H1 (cell line): Measurements from ENCODE around the gene PORCN. TPM values are rescaled to one million over a fixed set of nuclear protein-coding genes. Genes with fewer than 3 reads are reported as not detected.

Source experiments
- CTCF ChIA-PET: fragments of 300-600 bp; sonication (Branson Sonifier 250); formaldehyde crosslinking; loops from one replicate; lab custom pipeline; 2021; ENCODE audit not compliant: partially characterized antibody; lab: Charles Lee
- POLR2A ChIA-PET: fragments of 300-600 bp; sonication (Branson Sonifier 250); formaldehyde crosslinking; loops from one replicate; lab custom pipeline; 2021; ENCODE audit warnings: inconsistent platforms; ENCODE audit not compliant: partially characterized antibody; lab: Charles Lee
- DNase-seq, 2 experiments: peaks; one replicate each; pipeline versions ENCODE4 v3.0.0 to v3.0.0-alpha.2; 2010 to 2022; ENCODE audit warnings: low spot score in 2 of 2, low read depth in 1 of 2, mixed read lengths in 1 of 2
- FAIRE-seq: peaks from 2 replicates; lab custom pipeline; 2011; peaks lifted over from hg19 to GRCh38; lab: Jason Lieb, UNC
- H2AFZ ChIP-seq: 2 replicates; pipeline ENCODE4 v1.8.1; 2012; ENCODE audit warnings: low read length, inconsistent platforms
- H2AK5ac ChIP-seq: 2 replicates; pipeline ENCODE4 v1.6.1; 2013; ENCODE audit warnings: low read depth, low read length
- H2BK120ac ChIP-seq: replicated peaks from 2 replicates; pipeline ENCODE3; 2013; ENCODE audit warnings: low read depth, low read length, inconsistent platforms
- H2BK12ac ChIP-seq: 2 replicates; pipeline ENCODE4 v1.6.1; 2013; ENCODE audit warnings: low read depth, low read length
- H2BK15ac ChIP-seq: 2 replicates; pipeline ENCODE4 v1.6.1; 2013; ENCODE audit warnings: low read length
- H2BK20ac ChIP-seq: 2 replicates; pipeline ENCODE4 v1.6.1; 2013; ENCODE audit warnings: low read length
- H2BK5ac ChIP-seq: 2 replicates; pipeline ENCODE4 v1.6.1; 2013; ENCODE audit warnings: low read depth, low read length
- H3K14ac ChIP-seq: 2 replicates; pipeline ENCODE4 v1.6.1; 2013; ENCODE audit warnings: inconsistent platforms; ENCODE audit not compliant: insufficient read length
- H3K18ac ChIP-seq: 2 replicates; pipeline ENCODE4 v1.6.1; 2013; ENCODE audit warnings: low read length; ENCODE audit errors: extremely low read depth
- H3K23ac ChIP-seq: 2 replicates; pipeline ENCODE4 v1.6.1; 2013; ENCODE audit warnings: inconsistent platforms; ENCODE audit not compliant: insufficient read length
- H3K23me2 ChIP-seq: 2 replicates; pipeline ENCODE4 v1.6.1; 2013; ENCODE audit warnings: low read depth, low read length
- H3K27ac ChIP-seq: 2 replicates; pipeline ENCODE4 v1.6.1; 2011; ENCODE audit warnings: low read depth, low read length, inconsistent platforms
- H3K27me3 ChIP-seq, 4 experiments: replicated peaks in 1 of 4; 1 replicate in 1 of 4; 2 replicates in 3 of 4; pipeline versions ENCODE4 v1.6.1 to v1.8.1; 2011 to 2013; ENCODE audit warnings: low read length in 3 of 4, mild to moderate bottlenecking in 3 of 4, inconsistent platforms in 2 of 4, mixed read lengths in 2 of 4, moderate library complexity in 1 of 4; ENCODE audit not compliant: control insufficient read depth in 3 of 4, insufficient read depth in 3 of 4; ENCODE audit errors: extremely low read depth in 1 of 4
- H3K36me3 ChIP-seq, 4 experiments: 2 replicates each; pipeline versions ENCODE4 v1.6.1 to v1.8.1; 2011 to 2013; ENCODE audit warnings: mild to moderate bottlenecking in 4 of 4, low read length in 3 of 4, moderate library complexity in 2 of 4, control low read depth in 1 of 4, inconsistent platforms in 1 of 4; ENCODE audit not compliant: insufficient read depth in 4 of 4, control insufficient read depth in 2 of 4
- H3K4ac ChIP-seq: replicated peaks from 2 replicates; pipeline ENCODE3; 2013; ENCODE audit warnings: low read length, low read depth, mixed read lengths, inconsistent platforms; ENCODE audit not compliant: insufficient read length
- H3K4me1 ChIP-seq, 4 experiments: replicated peaks in 1 of 4; 1 replicate in 1 of 4; 2 replicates in 3 of 4; pipeline versions ENCODE4 v1.6.1 to v1.8.1; 2011 to 2013; ENCODE audit warnings: low read length in 3 of 4, inconsistent platforms in 2 of 4, mixed read lengths in 1 of 4; ENCODE audit not compliant: insufficient read depth in 4 of 4, control insufficient read depth in 3 of 4
- H3K4me2 ChIP-seq, 2 experiments: 2 replicates each; pipeline versions ENCODE4 v1.6.1 to v1.8.1; 2011 to 2013; ENCODE audit warnings: low read depth in 2 of 2, low read length in 2 of 2, control low read depth in 1 of 2, inconsistent platforms in 1 of 2, mild to moderate bottlenecking in 1 of 2; ENCODE audit not compliant: insufficient read depth in 1 of 2
- H3K4me3 ChIP-seq, 4 experiments: fragments of 200-600, 300-600 bp in 1 of 4; sonication (generic), shearing (Covaris generic), sonication (Bioruptor Twin) in 1 of 4; 2 replicates each; pipeline versions ENCODE4 v1.5.1 to v1.8.1; 2011 to 2016; ENCODE audit warnings: low read length in 4 of 4, low read depth in 3 of 4, control low read depth in 2 of 4, inconsistent platforms in 2 of 4, mild to moderate bottlenecking in 2 of 4, mixed read lengths in 1 of 4, moderate library complexity in 1 of 4; ENCODE audit not compliant: insufficient read depth in 2 of 4; ENCODE audit errors: extremely low read depth in 1 of 4
- H3K56ac ChIP-seq: replicated peaks from 2 replicates; pipeline ENCODE3; 2013; ENCODE audit warnings: low read depth, mild to moderate bottlenecking, mixed read lengths, low read length, inconsistent platforms; ENCODE audit not compliant: insufficient read length
- H3K79me1 ChIP-seq: 2 replicates; pipeline ENCODE4 v1.6.1; 2013; ENCODE audit warnings: low read depth, low read length, control low read depth
- H3K79me2 ChIP-seq, 2 experiments: 2 replicates each; pipeline versions ENCODE4 v1.6.1 to v1.8.1; 2012 to 2013; ENCODE audit warnings: low read length in 2 of 2, mild to moderate bottlenecking in 2 of 2, inconsistent platforms in 1 of 2; ENCODE audit not compliant: insufficient read depth in 2 of 2, control insufficient read depth in 1 of 2
- H3K9ac ChIP-seq, 4 experiments: replicated peaks in 1 of 4; 1 replicate in 1 of 4; 2 replicates in 3 of 4; pipeline versions ENCODE4 v1.6.1 to v1.8.1; 2011 to 2013; ENCODE audit warnings: low read depth in 3 of 4, low read length in 3 of 4, control low read depth in 2 of 4, mild to moderate bottlenecking in 2 of 4, moderate library complexity in 2 of 4, inconsistent platforms in 1 of 4; ENCODE audit errors: extremely low read depth in 1 of 4
- H3K9me3 ChIP-seq, 2 experiments: 2 replicates each; pipeline versions ENCODE4 v1.6.1 to v1.8.1; 2012 to 2013; ENCODE audit warnings: mild to moderate bottlenecking in 2 of 2, moderate library complexity in 2 of 2, control low read depth in 1 of 2, inconsistent platforms in 1 of 2, low read depth in 1 of 2, low read length in 1 of 2, mixed read lengths in 1 of 2; ENCODE audit not compliant: insufficient read depth in 2 of 2
- H4K20me1 ChIP-seq, 2 experiments: replicated peaks in 1 of 2; 2 replicates each; pipeline versions ENCODE3 to v1.8.1; 2011 to 2013; ENCODE audit warnings: inconsistent platforms in 2 of 2, low read length in 2 of 2, mild to moderate bottlenecking in 1 of 2; ENCODE audit not compliant: insufficient read depth in 2 of 2, control insufficient read depth in 1 of 2
- H4K5ac ChIP-seq: 2 replicates; pipeline ENCODE4 v1.6.1; 2013; ENCODE audit warnings: low read length, low read depth, mixed read lengths, inconsistent platforms; ENCODE audit not compliant: insufficient read length
- H4K8ac ChIP-seq: 2 replicates; pipeline ENCODE4 v1.8.0; 2013; ENCODE audit warnings: mild to moderate bottlenecking, moderate library complexity, low read length, inconsistent platforms; ENCODE audit not compliant: insufficient read depth; ENCODE audit errors: extremely low read depth
- H4K91ac ChIP-seq: replicated peaks from 2 replicates; pipeline ENCODE3; 2013; ENCODE audit warnings: low read length, mixed read lengths, inconsistent platforms; ENCODE audit not compliant: insufficient read length
- ATF3 ChIP-seq: IDR thresholded peaks from 2 replicates; pipeline ENCODE4 v1.6.1; 2011; ENCODE audit warnings: low read depth, mild to moderate bottlenecking, low read length; ENCODE audit not compliant: insufficient read depth
- BACH1 ChIP-seq: IDR thresholded peaks from 2 replicates; pipeline ENCODE4 v1.6.1; 2012; ENCODE audit warnings: low read length, improper control_type of control experiment
- CHD2 ChIP-seq: IDR thresholded peaks from 2 replicates; pipeline ENCODE4 v1.6.1; 2012; ENCODE audit warnings: low read length, improper control_type of control experiment
- CTCF ChIP-seq, 3 experiments: IDR thresholded peaks; 1 replicate in 2 of 3; 2 replicates in 1 of 3; pipeline versions ENCODE4 v1.5.1 to v1.6.1; 2011; ENCODE audit warnings: low read length in 3 of 3, mild to moderate bottlenecking in 3 of 3, inconsistent platforms in 2 of 3, low read depth in 1 of 3, moderate library complexity in 1 of 3; ENCODE audit not compliant: insufficient read depth in 1 of 3; ENCODE audit errors: control extremely low read depth in 1 of 3
- EGR1 ChIP-seq: IDR thresholded peaks from 2 replicates; pipeline ENCODE4 v1.6.1; 2011; ENCODE audit warnings: low read depth, low read length, borderline replicate concordance
- MAX ChIP-seq: IDR thresholded peaks from 2 replicates; pipeline ENCODE4 v1.6.1; 2012; ENCODE audit warnings: inconsistent platforms
- NANOG ChIP-seq: IDR thresholded peaks from 2 replicates; pipeline ENCODE4 v1.6.1; 2011; ENCODE audit warnings: low read length, low read depth, mild to moderate bottlenecking, inconsistent platforms; ENCODE audit not compliant: insufficient read depth, poor library complexity, severe bottlenecking
- PHF8 ChIP-seq: fragments of 200-600 bp; sonication (generic); conservative IDR thresholded peaks from 2 replicates; pipeline ENCODE4 v1.7.1; 2012; ENCODE audit warnings: low read depth, mild to moderate bottlenecking, inconsistent platforms, low read length, moderate library complexity
- RBBP5 ChIP-seq: IDR thresholded peaks from 2 replicates; pipeline ENCODE4 v1.7.1; 2012; ENCODE audit warnings: low read depth, mild to moderate bottlenecking, inconsistent platforms, low read length, moderate library complexity, borderline replicate concordance
- SP4 ChIP-seq: IDR thresholded peaks from 2 replicates; pipeline ENCODE4 v1.6.1; 2012; ENCODE audit warnings: low read length, inconsistent platforms
- SUZ12 ChIP-seq: fragments of 200-600 bp; sonication (generic); IDR thresholded peaks from 2 replicates; pipeline ENCODE4 v1.6.1; 2012; ENCODE audit warnings: mild to moderate bottlenecking, inconsistent platforms, low read length, moderate library complexity, mixed read lengths
- WGBS, 2 experiments: shearing (Covaris generic) in 1 of 2; methylation state at CpG; one replicate each; pipeline versions ENCODE4 v1.1.6 to v1.1.7; 2013 to 2015; ENCODE audit warnings: low lambda C conversion rate in 2 of 2, mixed read lengths in 2 of 2, inconsistent platforms in 1 of 2, low coverage in 1 of 2, missing lambda C conversion rate in 1 of 2; ENCODE audit not compliant: insufficient replicate concordance in 2 of 2, insufficient coverage in 1 of 2, insufficient read length in 1 of 2; ENCODE audit errors: extremely low coverage in 1 of 2, missing lambda C conversion rate in 1 of 2; 5-methylcytosine and 5-hydroxymethylcytosine counted together
- polyA plus RNA-seq, 7 experiments: library from polyadenylated mRNA; depleted of rRNA in 3 of 7; stranded (reverse) in 5 of 7; unstranded in 2 of 7; fragments of >200 nt in 5 of 7; fragments of 200-250 nt in 2 of 7; gene quantifications; 1 replicate in 5 of 7; 2 replicates in 1 of 7; 4 replicates in 1 of 7; pipeline versions ENCODE4 v1.2.1 to v1.2.3, GENCODE V29; 2011 to 2013; ENCODE audit warnings: missing spikeins in 2 of 7, mixed read lengths in 2 of 7
- total RNA-seq: library from RNA; stranded (reverse); fragmentation: NEBNext Ultra II Directional; extraction: Animal tissue kit (Norgen Biotek cat#: 25700); gene quantifications from 2 replicates; pipeline ENCODE4 v1.2.1, GENCODE V29; 2021

The PORCN gene
- total and polyA plus RNA-seq, 2 of the 8 experiments (the other 6 are each of a cell fraction or from before 2014, with no cell fraction given): 14.6 to 34.1 TPM

- no peak overlapping the region for H2AK5ac ChIP-seq
- H3K14ac ChIP-seq: no peak overlapping the region
- no peaks in the 10 kb centered on the region for H3K36me3 ChIP-seq
- H4K20me1 ChIP-seq: no peaks in the 10 kb centered on the region
- no peaks in the 10 kb centered on the region; the same call in 1 of the 2 replicates for H3K23me2 ChIP-seq
- no peak overlapping the region for H3K4me3 ChIP-seq
- H4K91ac ChIP-seq: no peak overlapping the region
- DNase-seq (no peak), FAIRE-seq (no peak)
- H3K9ac ChIP-seq: no peak overlapping the region
- ChIA-PET POLR2A (interaction anchor here (1.2 kb wide), 1 partner anchor 70 kb away, joined by 3 read pairs; no protein-coding TSS in a partner anchor), CTCF (interaction anchor here (1.7 kb wide), 1 partner anchor 39 kb away, joined by 4 read pairs; no protein-coding TSS in a partner anchor)
- H2BK20ac ChIP-seq: no peak overlapping the region
- no peak overlapping the region for H4K5ac ChIP-seq
- H2BK15ac ChIP-seq: no peak overlapping the region
- H3K27me3 ChIP-seq: no peaks in the 10 kb centered on the region; a peak in 2 of 7 replicates
- H2BK5ac ChIP-seq: no peak overlapping the region
- peaks cover 0 to 5% (median 2%) of the 10 kb centered on the region in 4 experiments; a peak in 4 of 7 replicates for H3K4me1 ChIP-seq
- 88% methylated on average over 5 of the region's 5 CpGs; no CpG with 5 or more reads in 1 of the 2 experiments for WGBS, 2 experiments
- H2BK12ac ChIP-seq: no peak overlapping the region
- H3K23ac ChIP-seq: no peak overlapping the region
- no peaks in the 10 kb centered on the region for H3K9me3 ChIP-seq
- no peak overlapping the region; a peak in 1 of 4 replicates for H3K4me2 ChIP-seq
- H3K79me2 ChIP-seq: no peaks in the 10 kb centered on the region
- no peak overlapping the region for H4K8ac ChIP-seq
- H3K18ac ChIP-seq: no peak overlapping the region
- H2BK120ac ChIP-seq: no peak overlapping the region
- H3K27ac ChIP-seq: no peak overlapping the region
- H3K79me1 ChIP-seq: no peaks in the 10 kb centered on the region
- no peak overlapping the region for H3K56ac ChIP-seq
- no peak overlapping the region for H2AFZ ChIP-seq
- no peak overlapping the region for H3K4ac ChIP-seq
- TF ChIP-seq CTCF (IDR thresholded peaks at IDR 0.05; ENCODE audit: control extremely low read depth in 1 of 3, insufficient read depth in 1 of 3, low read depth in 1 of 3, low read length in 3 of 3) (no peak), SP4 (no peak), BACH1 (no peak), PHF8 (no peak), NANOG (no peak), EGR1 (no peak), SUZ12 (no peak), CHD2 (no peak), RBBP5 (no peak), ATF3 (no peak), MAX (no peak)
Observed at GRCh38 chrX:48507246-48507645, 1.5 kb upstream of the PORCN start.
